HepG2 (cell line): ENCODE results near the gene TTBK1. TPM values are rescaled to one million over a fixed set of nuclear protein-coding genes. Genes with fewer than 3 reads are reported as not detected.

Experiments used
- ERF ChIP-seq: IDR thresholded peaks from 2 replicates; pipeline ENCODE4 v1.6.1; 2018; ENCODE audit warnings: missing biosample characterization, missing genetic modification reagents
- HCFC1 ChIP-seq: fragments of 150-350 bp; IDR thresholded peaks from 2 replicates; pipeline ENCODE4 v1.6.1; 2014; ENCODE audit warnings: low read depth, low read length
- KDM6A ChIP-seq: IDR thresholded peaks from 2 replicates; pipeline ENCODE4 v1.6.1; 2016; ENCODE audit warnings: low read depth
- MED13 ChIP-seq: sonication (generic); formaldehyde crosslinking; IDR thresholded peaks from 2 replicates; pipeline ENCODE4 v1.5.0; 2020; ENCODE audit warnings: missing genetic modification reagents
- MED8 ChIP-seq: sonication (generic); formaldehyde crosslinking; IDR thresholded peaks from 2 replicates; pipeline ENCODE4 v1.8.1; 2023; ENCODE audit warnings: mild to moderate bottlenecking, missing genetic modification reagents; ENCODE audit not compliant: insufficient replicate concordance
- NFYB ChIP-seq: sonication (generic); formaldehyde crosslinking; IDR thresholded peaks from 2 replicates; pipeline ENCODE4 v1.4.0; 2020; ENCODE audit warnings: missing genetic modification reagents
- NR2C2 ChIP-seq: sonication (generic); formaldehyde crosslinking; IDR thresholded peaks from 2 replicates; pipeline ENCODE4 v1.4.0; 2020; ENCODE audit warnings: missing genetic modification reagents, mild to moderate bottlenecking, moderate library complexity, borderline replicate concordance
- PHF8 ChIP-seq: sonication (generic); formaldehyde crosslinking; IDR thresholded peaks from 2 replicates; pipeline ENCODE4 v1.5.0; 2020; ENCODE audit warnings: missing genetic modification reagents
- SOX13 ChIP-seq, 3 experiments: fragments of 450-650 bp in 1 of 3; sonication (generic) in 1 of 3; formaldehyde crosslinking in 1 of 3; IDR thresholded peaks in 2 of 3; conservative IDR thresholded peaks in 1 of 3; 2 replicates each; pipeline versions ENCODE4 v1.5.0 to v1.6.1; 2016 to 2020; ENCODE audit warnings: antibody characterized with exemption in 1 of 3, mild to moderate bottlenecking in 1 of 3, missing compliant biosample characterization in 1 of 3, missing genetic modification reagents in 1 of 3, moderate library complexity in 1 of 3
- SYNCRIP ChIP-seq: fragments of 200-400 bp; formaldehyde crosslinking; IDR thresholded peaks from 2 replicates; pipeline ENCODE4 v1.6.1; 2018; ENCODE audit warnings: mild to moderate bottlenecking, low read depth, low read length; ENCODE audit not compliant: insufficient read depth
- TEAD2 ChIP-seq: sonication (generic); formaldehyde crosslinking; IDR thresholded peaks from 2 replicates; pipeline ENCODE4 v1.9.0; 2021; ENCODE audit warnings: missing genetic modification reagents
- THAP11 ChIP-seq: IDR thresholded peaks from 2 replicates; pipeline ENCODE4 v1.6.1; 2016; ENCODE audit warnings: missing biosample characterization, missing genetic modification reagents
- ZFYVE20 ChIP-seq: sonication (generic); formaldehyde crosslinking; IDR thresholded peaks from 2 replicates; pipeline ENCODE4 v1.8.0; 2023; ENCODE audit warnings: low read depth, mild to moderate bottlenecking, moderate library complexity, missing genetic modification reagents, borderline replicate concordance
- ZNF34 ChIP-seq: sonication (generic); formaldehyde crosslinking; IDR thresholded peaks from 2 replicates; pipeline ENCODE4 v1.4.0; 2020; ENCODE audit warnings: mild to moderate bottlenecking, missing genetic modification reagents, borderline replicate concordance
- ZNF441 ChIP-seq: sonication (generic); formaldehyde crosslinking; IDR thresholded peaks from 2 replicates; pipeline ENCODE4 v1.7.0; 2021; ENCODE audit warnings: missing genetic modification reagents, borderline replicate concordance
- ZNF772 ChIP-seq: sonication (generic); formaldehyde crosslinking; IDR thresholded peaks from 2 replicates; pipeline ENCODE4 v1.5.0; 2020; ENCODE audit warnings: mild to moderate bottlenecking, missing genetic modification reagents
- ZZZ3 ChIP-seq: sonication (generic); formaldehyde crosslinking; IDR thresholded peaks from 2 replicates; pipeline ENCODE4 v1.4.0; 2020; ENCODE audit warnings: missing genetic modification reagents, mild to moderate bottlenecking, borderline replicate concordance
- polyA plus RNA-seq, 8 experiments: library from polyadenylated mRNA; depleted of rRNA in 3 of 8; stranded (reverse) in 7 of 8; unstranded in 1 of 8; fragments of >200 nt; fragmentation: Illumina TruSeq in 4 of 8; extraction: Trizol in 4 of 8; gene quantifications; 2 replicates each; pipeline versions ENCODE4 v1.2.1 to v1.2.3, GENCODE V29; 2011 to 2016; ENCODE audit warnings: low read depth in 4 of 8, missing spikeins in 1 of 8, mixed read lengths in 1 of 8; ENCODE audit not compliant: insufficient read depth in 1 of 8
- total RNA-seq, 5 experiments: library from RNA; depleted of rRNA; stranded (reverse); fragments of >200 nt; fragmentation: Illumina TruSeq; extraction: Trizol; gene quantifications; 2 replicates each; pipeline ENCODE4 v1.2.3, GENCODE V29; 2016; ENCODE audit warnings: low read depth in 1 of 5
- TF ChIP-seq, protein P1 (sequence below): sonication (generic); formaldehyde crosslinking; IDR thresholded peaks from 2 replicates; pipeline ENCODE4 v1.8.0; 2022; ENCODE audit warnings: low read depth, missing genetic modification reagents
- TF ChIP-seq, protein P2 (sequence below): IDR thresholded peaks from 2 replicates; pipeline ENCODE4 v1.4.0; 2020; ENCODE audit warnings: mild to moderate bottlenecking, missing genetic modification reagents
- TF ChIP-seq, protein P3 (sequence below): sonication (generic); formaldehyde crosslinking; IDR thresholded peaks from 2 replicates; pipeline ENCODE4 v1.4.0; 2020; ENCODE audit warnings: low read depth, mild to moderate bottlenecking, missing genetic modification reagents
- TF ChIP-seq, protein P4 (sequence below): sonication (generic); formaldehyde crosslinking; IDR thresholded peaks from 2 replicates; pipeline ENCODE4 v1.4.0; 2020; ENCODE audit warnings: mild to moderate bottlenecking, missing genetic modification reagents, borderline replicate concordance

Gene TTBK1
- total and polyA plus RNA-seq, 2 of the 13 experiments (the other 11 are each of a cell fraction or from before 2014, with no cell fraction given): 0.24 to 0.33 TPM

DNA sequence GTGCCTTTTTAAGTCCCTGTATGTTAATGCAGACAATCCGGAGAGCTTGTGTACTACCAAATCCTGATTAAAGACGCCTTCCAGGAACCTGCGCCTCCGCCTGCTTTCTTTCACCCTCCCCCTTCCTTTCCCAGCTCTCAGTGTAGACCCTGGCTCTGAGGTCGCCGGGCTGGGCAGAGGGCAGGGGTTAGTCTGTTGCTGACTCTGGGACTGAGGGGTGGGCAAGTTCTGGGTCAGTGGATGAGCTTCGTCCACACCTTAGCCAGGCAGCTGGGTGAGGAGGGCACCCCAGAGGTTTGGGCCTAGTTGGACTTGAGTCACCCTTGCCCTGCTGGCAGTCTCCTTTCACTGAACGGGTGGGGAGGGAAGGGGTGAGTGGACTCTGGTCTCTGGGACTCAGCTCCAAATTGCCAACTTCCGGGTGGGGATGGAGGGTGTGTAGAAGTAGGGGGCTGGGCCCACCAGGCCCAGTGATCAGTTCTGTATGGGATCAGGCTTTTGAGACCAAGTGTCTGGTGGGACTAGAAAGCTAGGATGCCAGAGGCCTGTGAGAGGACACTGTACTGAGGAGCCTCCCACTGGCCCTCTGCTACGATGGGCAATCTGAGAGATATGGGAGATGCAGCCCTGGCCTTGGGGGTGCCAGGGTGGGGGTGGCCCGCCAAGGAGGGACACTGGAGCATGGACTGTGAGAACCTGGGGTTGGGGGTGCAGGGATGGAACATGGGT is 33.5 kb downstream of the TTBK1 start (continued):
- TF ChIP-seq TEAD2 (CRISPR knock-in tag): no peak
- no peak for TF ChIP-seq MED8 (CRISPR knock-in tag)
- no peak for TF ChIP-seq SOX13 (IDR thresholded peaks at IDR 0.05)
- peak in 1 of 2 experiments; percentile 45; a peak in 1 of 4 replicates for TF ChIP-seq SOX13 (CRISPR knock-in tag; conservative IDR thresholded peaks at IDR 0.05 in 1 of 2, IDR thresholded peaks at IDR 0.05 in 1 of 2)
- peak; percentile 72 for TF ChIP-seq NR2C2 (CRISPR knock-in tag)
- TF ChIP-seq, protein P1, sequence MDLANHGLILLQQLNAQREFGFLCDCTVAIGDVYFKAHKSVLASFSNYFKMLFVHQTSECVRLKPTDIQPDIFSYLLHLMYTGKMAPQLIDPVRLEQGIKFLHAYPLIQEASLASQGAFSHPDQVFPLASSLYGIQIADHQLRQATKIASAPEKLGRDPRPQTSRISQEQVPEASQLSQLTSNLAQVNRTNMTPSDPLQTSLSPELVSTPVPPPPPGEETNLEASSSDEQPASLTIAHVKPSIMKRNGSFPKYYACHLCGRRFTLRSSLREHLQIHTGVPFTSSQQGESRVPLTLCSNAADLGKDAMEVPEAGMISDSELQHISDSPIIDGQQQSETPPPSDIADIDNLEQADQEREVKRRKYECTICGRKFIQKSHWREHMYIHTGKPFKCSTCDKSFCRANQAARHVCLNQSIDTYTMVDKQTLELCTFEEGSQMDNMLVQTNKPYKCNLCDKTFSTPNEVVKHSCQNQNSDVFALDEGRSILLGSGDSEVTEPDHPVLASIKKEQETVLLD (CRISPR knock-in tag): no peak
- peak; percentile 70; the same call in 1 of the 2 replicates for TF ChIP-seq KDM6A (CRISPR knock-in tag)
- peak; percentile 82; the same call in 1 of the 2 replicates for TF ChIP-seq ZNF34 (CRISPR knock-in tag)
- peak; percentile 86; the same call in 1 of the 2 replicates for TF ChIP-seq ZZZ3
- no peak for TF ChIP-seq SYNCRIP
- no peak; the same call in 1 of the 2 replicates for TF ChIP-seq NFYB (CRISPR knock-in tag)
- TF ChIP-seq, protein P2, sequence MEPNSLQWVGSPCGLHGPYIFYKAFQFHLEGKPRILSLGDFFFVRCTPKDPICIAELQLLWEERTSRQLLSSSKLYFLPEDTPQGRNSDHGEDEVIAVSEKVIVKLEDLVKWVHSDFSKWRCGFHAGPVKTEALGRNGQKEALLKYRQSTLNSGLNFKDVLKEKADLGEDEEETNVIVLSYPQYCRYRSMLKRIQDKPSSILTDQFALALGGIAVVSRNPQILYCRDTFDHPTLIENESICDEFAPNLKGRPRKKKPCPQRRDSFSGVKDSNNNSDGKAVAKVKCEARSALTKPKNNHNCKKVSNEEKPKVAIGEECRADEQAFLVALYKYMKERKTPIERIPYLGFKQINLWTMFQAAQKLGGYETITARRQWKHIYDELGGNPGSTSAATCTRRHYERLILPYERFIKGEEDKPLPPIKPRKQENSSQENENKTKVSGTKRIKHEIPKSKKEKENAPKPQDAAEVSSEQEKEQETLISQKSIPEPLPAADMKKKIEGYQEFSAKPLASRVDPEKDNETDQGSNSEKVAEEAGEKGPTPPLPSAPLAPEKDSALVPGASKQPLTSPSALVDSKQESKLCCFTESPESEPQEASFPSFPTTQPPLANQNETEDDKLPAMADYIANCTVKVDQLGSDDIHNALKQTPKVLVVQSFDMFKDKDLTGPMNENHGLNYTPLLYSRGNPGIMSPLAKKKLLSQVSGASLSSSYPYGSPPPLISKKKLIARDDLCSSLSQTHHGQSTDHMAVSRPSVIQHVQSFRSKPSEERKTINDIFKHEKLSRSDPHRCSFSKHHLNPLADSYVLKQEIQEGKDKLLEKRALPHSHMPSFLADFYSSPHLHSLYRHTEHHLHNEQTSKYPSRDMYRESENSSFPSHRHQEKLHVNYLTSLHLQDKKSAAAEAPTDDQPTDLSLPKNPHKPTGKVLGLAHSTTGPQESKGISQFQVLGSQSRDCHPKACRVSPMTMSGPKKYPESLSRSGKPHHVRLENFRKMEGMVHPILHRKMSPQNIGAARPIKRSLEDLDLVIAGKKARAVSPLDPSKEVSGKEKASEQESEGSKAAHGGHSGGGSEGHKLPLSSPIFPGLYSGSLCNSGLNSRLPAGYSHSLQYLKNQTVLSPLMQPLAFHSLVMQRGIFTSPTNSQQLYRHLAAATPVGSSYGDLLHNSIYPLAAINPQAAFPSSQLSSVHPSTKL (CRISPR knock-in tag): peak; percentile 73
- TF ChIP-seq, protein P3, sequence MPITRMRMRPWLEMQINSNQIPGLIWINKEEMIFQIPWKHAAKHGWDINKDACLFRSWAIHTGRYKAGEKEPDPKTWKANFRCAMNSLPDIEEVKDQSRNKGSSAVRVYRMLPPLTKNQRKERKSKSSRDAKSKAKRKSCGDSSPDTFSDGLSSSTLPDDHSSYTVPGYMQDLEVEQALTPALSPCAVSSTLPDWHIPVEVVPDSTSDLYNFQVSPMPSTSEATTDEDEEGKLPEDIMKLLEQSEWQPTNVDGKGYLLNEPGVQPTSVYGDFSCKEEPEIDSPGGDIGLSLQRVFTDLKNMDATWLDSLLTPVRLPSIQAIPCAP: peak; percentile 45; the same call in 1 of the 2 replicates
- TF ChIP-seq ZNF441 (CRISPR knock-in tag): peak; percentile 73; the same call in 1 of the 2 replicates
- TF ChIP-seq, protein P4, sequence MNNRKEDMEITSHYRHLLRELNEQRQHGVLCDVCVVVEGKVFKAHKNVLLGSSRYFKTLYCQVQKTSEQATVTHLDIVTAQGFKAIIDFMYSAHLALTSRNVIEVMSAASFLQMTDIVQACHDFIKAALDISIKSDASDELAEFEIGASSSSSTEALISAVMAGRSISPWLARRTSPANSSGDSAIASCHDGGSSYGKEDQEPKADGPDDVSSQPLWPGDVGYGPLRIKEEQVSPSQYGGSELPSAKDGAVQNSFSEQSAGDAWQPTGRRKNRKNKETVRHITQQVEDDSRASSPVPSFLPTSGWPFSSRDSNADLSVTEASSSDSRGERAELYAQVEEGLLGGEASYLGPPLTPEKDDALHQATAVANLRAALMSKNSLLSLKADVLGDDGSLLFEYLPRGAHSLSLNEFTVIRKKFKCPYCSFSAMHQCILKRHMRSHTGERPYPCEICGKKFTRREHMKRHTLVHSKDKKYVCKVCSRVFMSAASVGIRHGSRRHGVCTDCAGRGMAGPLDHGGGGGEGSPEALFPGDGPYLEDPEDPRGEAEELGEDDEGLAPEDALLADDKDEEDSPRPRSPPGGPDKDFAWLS (CRISPR knock-in tag): peak; percentile 97; the same call in 1 of the 2 replicates
- TF ChIP-seq ERF (CRISPR knock-in tag): peak; percentile 73; the same call in 1 of the 2 replicates
- TF ChIP-seq PHF8: peak; percentile 64; the same call in 1 of the 2 replicates
- TF ChIP-seq ZFYVE20: no peak
- no peak for TF ChIP-seq MED13 (CRISPR knock-in tag)
- peak; percentile 42; the same call in 1 of the 2 replicates for TF ChIP-seq ZNF772 (CRISPR knock-in tag)
- no peak for TF ChIP-seq HCFC1
- peak; percentile 46; the same call in 1 of the 2 replicates for TF ChIP-seq THAP11 (CRISPR knock-in tag)
